IMR-90 (cell line): ENCODE data around the gene GZMB. TPM values are rescaled to one million over a fixed set of nuclear protein-coding genes. Genes with fewer than 3 reads are reported as not detected.

ENCODE experiments used
- polyA plus RNA-seq, 3 experiments: library from polyadenylated mRNA; depleted of rRNA; stranded (reverse); fragments of >200 nt; gene quantifications; 2 replicates each; pipeline ENCODE4 v1.2.3, GENCODE V29; 2012; ENCODE audit warnings: low replicate concordance in 1 of 3
- total RNA-seq: library from RNA; depleted of rRNA; stranded (reverse); fragments of >200 nt; gene quantifications from 2 replicates; pipeline ENCODE4 v1.2.3, GENCODE V29; 2012; rRNA removed

GZMB gene
- total and polyA plus RNA-seq, 2 of the 4 experiments (the other 2 are of a cell fraction), result not detected

Other genes starting within 250 kb of the GZMB start
- gene NYNRIN, start 235.2 kb downstream of the GZMB start, total RNA-seq, result 1.7 and 2.2 TPM in 2 replicates
- gene NYNRIN, start 235.2 kb downstream of the GZMB start, polyA plus RNA-seq (2012; rRNA removed), result 5.3 and 5.4 TPM in 2 replicates
- 0.56 and 0.72 TPM in 2 replicates for gene CBLN3, start 204.5 kb downstream of the GZMB start, total RNA-seq
- gene CBLN3, start 204.5 kb downstream of the GZMB start, polyA plus RNA-seq (2012; rRNA removed), result 3.9 and 4.5 TPM in 2 replicates
- gene KHNYN, start 204.2 kb downstream of the GZMB start, total RNA-seq, result 22.8 and 24.4 TPM in 2 replicates
- gene KHNYN, start 204.2 kb downstream of the GZMB start, polyA plus RNA-seq (2012; rRNA removed), result 16.1 and 18.9 TPM in 2 replicates
- gene SDR39U1, start 191.4 kb downstream of the GZMB start, total RNA-seq, result 5.0 and 7.5 TPM in 2 replicates
- 46.3 and 50.4 TPM in 2 replicates for gene SDR39U1, start 191.4 kb downstream of the GZMB start, polyA plus RNA-seq (2012; rRNA removed)
- gene CMA1, start 125.9 kb downstream of the GZMB start, total RNA-seq, result not detected in 2 replicates
- not detected in 2 replicates for gene CMA1, start 125.9 kb downstream of the GZMB start, polyA plus RNA-seq (2012; rRNA removed)
- not detected in 2 replicates for gene CTSG, start 57.9 kb downstream of the GZMB start, total RNA-seq
- gene CTSG, start 57.9 kb downstream of the GZMB start, polyA plus RNA-seq (2012; rRNA removed), result not detected in 2 replicates
- not detected in 2 replicates for gene GZMH, start 24.5 kb downstream of the GZMB start, total RNA-seq
- gene GZMH, start 24.5 kb downstream of the GZMB start, polyA plus RNA-seq (2012; rRNA removed), result not detected in 2 replicates